Measurements from ENCODE around the gene TEX54. TPM values are rescaled to one million over a fixed set of nuclear protein-coding genes. Genes with fewer than 3 reads are reported as not detected.

TEX54 gene
- total RNA-seq, 2 experiments from 2014 or later: not detected

GRCh38 chr11:62805961-62806441, 26.6 kb downstream of the TEX54 start:
- peak; percentile 58 for DNase-seq
- Mint-ChIP-seq H3K27me3 (no peaks in the 10 kb centered on the region), H3K4me3 (peak overlapping the region; percentile 99), H3K9me3 (ENCODE audit: low read depth) (no peaks in the 10 kb centered on the region), H3K36me3 (peaks cover 30% of the 10 kb centered on the region), H3K4me1 (peaks cover 49% of the 10 kb centered on the region), H3K27ac (peak overlapping the region; percentile 98)
- CTCF ChIA-PET: interaction anchor here (0.6 to 3.2 kb wide), 11 partner anchors 10 to 214 kb away, joined by 3 to 24 read pairs (median 4); partner anchors contain the start of genes SLC3A2, TMEM179B and TUT1
- ATAC-seq: no peak

GRCh38 chr11:62805076-62805892, 27.4 kb downstream of the TEX54 start, which contains the start of gene NXF1:
NXF1 (minus strand) TSS chr11:62805440; CDS start chr11:62805356, 84 bp downstream.
- Mint-ChIP-seq H3K4me3 (peak within 1 kb of the TSS; percentile 99), H3K27ac (peak within 1 kb of the TSS; percentile 98), H3K9me3 (ENCODE audit: low read depth) (no peaks in the 10 kb centered on the region), H3K36me3 (peaks cover 34% of the 10 kb centered on the region), H3K4me1 (peaks cover 49% of the 10 kb centered on the region), H3K27me3 (no peaks in the 10 kb centered on the region)
- peak; percentile 83 for ATAC-seq
- DNase-seq: peak; percentile 95
- CTCF ChIA-PET: interaction anchor here (0.5 to 5.9 kb wide), 13 partner anchors 11 to 100 kb away, joined by 3 to 40 read pairs (median 4); partner anchors contain the start of genes HNRNPUL2, SLC3A2 and TMEM179B

DNA sequence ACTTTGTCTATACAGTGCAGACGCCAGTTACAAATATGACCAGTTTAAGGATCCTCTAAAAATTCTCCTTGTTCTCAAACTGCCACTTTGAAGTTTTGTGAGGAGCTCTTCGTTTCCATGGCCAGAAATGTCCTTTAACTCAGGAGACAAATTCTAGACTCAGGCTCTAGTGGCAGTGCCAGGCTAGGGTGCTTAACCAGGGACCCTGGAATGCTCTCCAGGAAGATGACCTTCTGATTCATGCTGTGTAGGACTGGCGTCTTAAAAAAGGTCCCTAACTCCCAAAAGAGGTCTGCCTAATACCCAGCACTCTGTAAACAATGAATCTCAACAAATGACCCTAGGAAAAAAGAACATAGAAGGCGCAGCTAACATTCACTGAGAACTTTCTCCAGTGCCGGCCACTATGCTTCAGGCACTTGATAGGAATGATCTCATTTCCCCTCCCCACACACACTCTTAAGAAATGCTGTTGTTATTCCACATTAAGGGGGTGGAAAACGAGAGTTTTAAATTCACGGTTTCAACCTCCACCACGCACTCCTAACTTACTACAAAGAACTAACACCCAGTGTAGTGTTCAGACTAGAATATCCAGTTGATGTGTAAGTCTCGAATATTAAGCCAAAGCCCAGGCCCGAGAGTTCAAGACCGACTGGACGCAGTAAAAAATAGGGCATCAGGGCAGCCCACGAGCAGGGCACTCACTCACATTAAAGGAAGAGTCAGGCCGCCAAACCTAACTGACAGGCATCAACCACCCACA, 28.1 kb downstream of the TEX54 start:
- ATAC-seq (no peak), DNase-seq (no peak)
- H3K4me3 Mint-ChIP-seq: peak overlapping the region; percentile 99
- CTCF ChIA-PET: interaction anchor here (1.3 to 5.9 kb wide), 2 partner anchors 18 to 77 kb away, joined by 3 to 40 read pairs; partner anchors contain the start of genes HNRNPUL2 and TMEM179B
- H3K27ac Mint-ChIP-seq: peak overlapping the region; percentile 98
- H3K9me3 Mint-ChIP-seq (ENCODE audit: low read depth): no peaks in the 10 kb centered on the region
- peaks cover 37% of the 10 kb centered on the region for H3K36me3 Mint-ChIP-seq
- H3K27me3 Mint-ChIP-seq: no peaks in the 10 kb centered on the region
- H3K4me1 Mint-ChIP-seq: peaks cover 51% of the 10 kb centered on the region

GRCh38 chr11:62801071-62801470, 31.6 kb downstream of the TEX54 start:
- ATAC-seq: no peak
- no peaks in the 10 kb centered on the region for H3K9me3 Mint-ChIP-seq (ENCODE audit: low read depth)
- peak overlapping the region; percentile 24 for H3K27ac Mint-ChIP-seq
- no peaks in the 10 kb centered on the region for H3K27me3 Mint-ChIP-seq
- peaks cover 51% of the 10 kb centered on the region for H3K36me3 Mint-ChIP-seq
- no peak overlapping the region for H3K4me3 Mint-ChIP-seq
- CTCF ChIA-PET: interaction anchor here (0.6 to 5.9 kb wide), 4 partner anchors 11 to 40 kb away, joined by 3 to 40 read pairs (median 6); partner anchors contain the start of gene TMEM179B
- H3K4me1 Mint-ChIP-seq: peaks cover 36% of the 10 kb centered on the region
- DNase-seq: no peak

GRCh38 chr11:62799486-62799885, 33.2 kb downstream of the TEX54 start:
- DNase-seq (no peak), ATAC-seq (peak; percentile 4)
- H3K27me3 Mint-ChIP-seq: no peaks in the 10 kb centered on the region
- H3K27ac Mint-ChIP-seq: no peak overlapping the region
- H3K9me3 Mint-ChIP-seq (ENCODE audit: low read depth): no peaks in the 10 kb centered on the region
- no peak overlapping the region for H3K4me3 Mint-ChIP-seq
- peaks cover 60% of the 10 kb centered on the region for H3K36me3 Mint-ChIP-seq
- H3K4me1 Mint-ChIP-seq: peaks cover 29% of the 10 kb centered on the region
- CTCF ChIA-PET: interaction anchor here (2.9 to 5.9 kb wide), 2 partner anchors 9 to 13 kb away, joined by 9 to 40 read pairs; partner anchors contain the start of gene TMEM179B

- DNase-seq: no peak
- no peak overlapping the region for H3K27ac Mint-ChIP-seq
- ATAC-seq: no peak
- no peaks in the 10 kb centered on the region for H3K27me3 Mint-ChIP-seq
- H3K36me3 Mint-ChIP-seq: peaks cover 57% of the 10 kb centered on the region
- H3K4me3 Mint-ChIP-seq: no peak overlapping the region
- H3K9me3 Mint-ChIP-seq (ENCODE audit: low read depth): no peaks in the 10 kb centered on the region
- H3K4me1 Mint-ChIP-seq: peaks cover 11% of the 10 kb centered on the region
- CTCF ChIA-PET: interaction anchor here (3.2 kb wide), 1 partner anchor 9 kb away, joined by 26 read pairs; the partner anchor contains the start of gene TMEM179B
Measured at GRCh38 chr11:62796281-62796680, 36.4 kb downstream of the TEX54 start.

GRCh38 chr11:62794201-62794775, 38.4 kb downstream of the TEX54 start:
- no peaks in the 10 kb centered on the region for H3K27me3 Mint-ChIP-seq
- no peak overlapping the region for H3K4me3 Mint-ChIP-seq
- H3K4me1 Mint-ChIP-seq: peaks cover 27% of the 10 kb centered on the region
- DNase-seq (no peak), ATAC-seq (no peak)
- peaks cover 59% of the 10 kb centered on the region for H3K36me3 Mint-ChIP-seq
- no peak overlapping the region for H3K27ac Mint-ChIP-seq
- no peaks in the 10 kb centered on the region for H3K9me3 Mint-ChIP-seq (ENCODE audit: low read depth)
- CTCF ChIA-PET: interaction anchor here (0.6 to 2.1 kb wide), 6 partner anchors 8 to 241 kb away, joined by 3 to 7 read pairs (median 3); partner anchors contain the start of gene NXF1

DNA sequence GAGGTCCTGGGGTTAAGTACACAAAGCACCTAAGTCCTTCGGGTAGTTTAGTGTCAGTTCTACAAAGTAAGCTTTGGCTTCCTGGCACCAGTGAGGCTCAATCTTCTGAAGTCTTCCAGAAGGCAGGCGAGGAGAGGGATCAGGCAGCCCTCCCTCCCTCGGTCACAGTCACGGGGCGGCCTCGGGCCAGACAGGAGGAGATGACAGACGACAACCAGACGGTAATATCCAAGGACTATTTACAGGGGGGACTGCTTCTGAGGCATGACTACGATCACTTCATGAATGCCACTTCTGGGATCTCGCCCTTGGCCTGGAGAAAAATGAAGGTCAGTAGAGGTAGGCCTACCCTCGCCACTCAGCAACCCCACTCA, 40.5 kb downstream of the TEX54 start:
- ATAC-seq: peak; percentile 4
- no peaks in the 10 kb centered on the region for H3K9me3 Mint-ChIP-seq (ENCODE audit: low read depth)
- DNase-seq: no peak
- H3K4me3 Mint-ChIP-seq: peak overlapping the region; percentile 90
- H3K27ac Mint-ChIP-seq: peak overlapping the region; percentile 81
- H3K4me1 Mint-ChIP-seq: peaks cover 44% of the 10 kb centered on the region
- H3K36me3 Mint-ChIP-seq: peaks cover 58% of the 10 kb centered on the region
- CTCF ChIA-PET: interaction anchor here (1.1 kb wide), 1 partner anchor 69 kb away, joined by 3 read pairs; no protein-coding TSS in a partner anchor
- no peaks in the 10 kb centered on the region for H3K27me3 Mint-ChIP-seq

GRCh38 chr11:62791501-62792201, 41.0 kb downstream of the TEX54 start, which contains the start of gene TMEM223:
TMEM223 (minus strand) TSS chr11:62792006; CDS start chr11:62791994, 12 bp downstream.
- peaks cover 44% of the 10 kb centered on the region for H3K4me1 Mint-ChIP-seq
- H3K27ac Mint-ChIP-seq: peak within 1 kb of the TSS; percentile 81
- ATAC-seq: peak; percentile 81
- H3K27me3 Mint-ChIP-seq: no peaks in the 10 kb centered on the region
- CTCF ChIA-PET: interaction anchor here (1.1 to 8.5 kb wide), 4 partner anchors 9 to 90 kb away, joined by 3 to 242 read pairs (median 7); partner anchors contain the start of genes POLR2G, SLC3A2 and TAF6L
- DNase-seq: peak; percentile 94
- H3K36me3 Mint-ChIP-seq: peaks cover 55% of the 10 kb centered on the region
- no peaks in the 10 kb centered on the region for H3K9me3 Mint-ChIP-seq (ENCODE audit: low read depth)
- H3K4me3 Mint-ChIP-seq: peak within 1 kb of the TSS; percentile 90

- CTCF ChIA-PET: interaction anchor here (0.6 to 8.5 kb wide), 7 partner anchors 11 to 72 kb away, joined by 3 to 242 read pairs (median 5); partner anchors contain the start of genes NXF1, POLR2G, TAF6L and ZBTB3
- Mint-ChIP-seq H3K4me3 (peak overlapping the region; percentile 95), H3K27me3 (no peaks in the 10 kb centered on the region), H3K27ac (peak overlapping the region; percentile 97), H3K9me3 (ENCODE audit: low read depth) (no peaks in the 10 kb centered on the region), H3K36me3 (peaks cover 40% of the 10 kb centered on the region), H3K4me1 (peaks cover 51% of the 10 kb centered on the region)
- ATAC-seq (no peak), DNase-seq (no peak)
Measured at GRCh38 chr11:62789576-62789975, 43.1 kb downstream of the TEX54 start.

DNA sequence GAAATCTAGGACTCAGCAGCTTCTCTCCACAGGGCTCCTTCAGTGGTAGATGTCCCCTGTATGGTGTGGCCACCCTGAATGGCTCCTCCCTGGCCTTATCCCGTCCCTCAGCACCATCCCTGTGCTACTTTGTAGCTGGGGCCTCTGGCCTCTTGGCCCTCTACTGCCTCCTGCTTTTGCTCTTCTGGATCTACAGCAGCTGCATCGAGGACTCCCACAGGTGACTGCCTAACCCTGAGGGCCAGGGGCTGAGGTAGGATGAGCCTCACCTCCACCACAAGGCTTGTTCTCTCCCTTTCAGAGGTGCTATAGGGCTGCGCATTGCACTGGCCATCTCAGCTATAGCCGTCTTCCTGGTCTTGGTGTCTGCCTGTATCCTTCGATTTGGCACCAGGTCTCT, 43.6 kb downstream of the TEX54 start:
- Mint-ChIP-seq H3K27ac (peak overlapping the region; percentile 97), H3K36me3 (peaks cover 35% of the 10 kb centered on the region)
- CTCF ChIA-PET: interaction anchor here (0.8 to 8.5 kb wide), 6 partner anchors 12 to 68 kb away, joined by 3 to 242 read pairs (median 9); partner anchors contain the start of genes NXF1, POLR2G, TAF6L and ZBTB3

More for the DNA sequence above, 43.6 kb downstream of the TEX54 start:
- ATAC-seq (no peak), DNase-seq (no peak)
- Mint-ChIP-seq H3K4me1 (peaks cover 51% of the 10 kb centered on the region), H3K9me3 (ENCODE audit: low read depth) (no peaks in the 10 kb centered on the region), H3K27me3 (no peaks in the 10 kb centered on the region), H3K4me3 (peak overlapping the region; percentile 95)

All from activated CD8-positive, alpha-beta memory T cell treated with anti-CD3 and anti-CD28 coated beads, Interleukin-2, amount 10 ng/mL, durations not matched to agents 7 days and 5 days (primary cell).